Activated CD4-positive, alpha-beta T cell treated with anti-CD3 and anti-CD28 coated beads, Interleukin-2, amount 50 U/mL, for 1 hour (primary cell): Measurements from ENCODE around the gene VDAC1.
"Not testable (repeated sequence)": the region's sequence is repeated elsewhere in the genome, so short reads cannot be mapped to it uniquely, and the experiment has no call there.

Source experiments
- DNase-seq: peaks from one replicate; pipeline ENCODE4 v3.0.0-alpha.2; 2020

The VDAC1 gene

DNA sequence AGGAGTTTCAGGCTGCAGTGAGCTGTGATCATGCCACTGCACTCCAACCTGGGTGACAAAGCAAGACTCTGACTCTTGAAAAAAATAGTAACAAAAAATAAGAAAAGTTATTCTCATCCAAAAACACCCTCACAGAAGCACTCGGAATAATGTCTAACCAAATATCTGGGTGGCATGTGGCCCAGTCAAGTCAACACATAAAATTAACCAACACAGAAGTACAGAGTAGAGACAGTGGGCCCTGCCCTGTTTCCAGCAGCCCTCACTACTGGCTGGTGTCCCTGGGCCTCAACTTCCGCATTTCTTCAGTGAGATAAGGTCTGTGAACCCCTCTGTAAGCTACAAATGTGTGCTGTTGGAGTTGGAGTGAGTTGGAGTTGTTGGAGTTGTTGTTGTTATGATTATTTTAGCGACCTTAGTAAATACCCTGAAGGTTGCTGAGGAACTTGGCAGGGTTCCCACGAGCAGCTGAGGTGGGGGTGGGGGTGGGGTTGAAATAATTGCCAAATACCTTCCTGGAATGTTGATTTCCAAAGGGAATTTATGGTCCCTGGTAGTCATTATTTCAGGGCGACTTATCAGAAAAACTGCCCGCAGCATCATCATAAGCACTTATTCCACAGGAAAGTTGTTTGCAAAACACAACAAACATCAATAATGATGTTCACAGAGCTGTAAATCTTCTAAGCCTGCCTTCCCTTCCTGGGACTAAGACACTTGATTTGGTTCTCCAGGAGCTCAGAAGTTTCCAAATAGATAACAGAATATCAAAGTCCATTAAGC is 66.5 kb downstream of the VDAC1 start:
- no peak for DNase-seq

DNA sequence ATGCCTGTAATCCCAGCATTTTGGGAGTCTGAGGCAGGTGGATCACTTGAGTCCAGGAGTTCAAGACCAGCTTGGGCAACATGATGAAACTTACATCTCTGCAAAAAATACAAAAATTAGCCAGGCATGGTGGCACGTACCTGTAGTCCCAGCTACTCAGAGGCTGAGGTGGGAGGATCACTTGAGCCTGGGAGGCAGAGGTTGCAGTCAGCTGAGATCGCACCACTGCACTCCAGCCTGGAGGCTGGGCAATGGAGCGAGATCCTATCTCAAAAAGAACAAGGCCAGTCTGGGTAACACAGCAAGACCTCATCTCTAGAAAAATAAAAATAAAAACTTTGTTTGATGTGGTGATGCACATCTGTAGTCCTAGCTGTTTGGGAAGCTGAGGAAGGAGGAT is 67.1 kb downstream of the VDAC1 start:
- DNase-seq, result not testable (repeated sequence)

DNA sequence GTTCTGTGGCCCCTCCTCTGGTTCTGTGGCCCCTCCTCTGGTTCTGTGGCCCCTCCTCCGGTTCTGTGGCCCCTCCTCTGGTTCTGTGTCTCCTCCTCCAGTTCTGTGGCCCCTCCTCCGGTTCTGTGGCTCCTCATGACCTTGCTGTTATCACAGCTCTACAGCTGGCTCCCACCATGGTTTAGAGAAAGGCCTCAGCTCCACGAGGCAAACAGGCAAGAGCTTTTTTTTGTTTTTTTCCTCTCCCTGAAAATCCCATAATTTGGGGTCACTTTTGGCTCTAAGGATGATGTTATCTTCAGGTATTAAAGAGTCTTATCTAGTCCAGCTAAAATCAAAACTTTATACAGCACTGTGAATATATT is 68.1 kb downstream of the VDAC1 start:
- DNase-seq, result no peak

DNA sequence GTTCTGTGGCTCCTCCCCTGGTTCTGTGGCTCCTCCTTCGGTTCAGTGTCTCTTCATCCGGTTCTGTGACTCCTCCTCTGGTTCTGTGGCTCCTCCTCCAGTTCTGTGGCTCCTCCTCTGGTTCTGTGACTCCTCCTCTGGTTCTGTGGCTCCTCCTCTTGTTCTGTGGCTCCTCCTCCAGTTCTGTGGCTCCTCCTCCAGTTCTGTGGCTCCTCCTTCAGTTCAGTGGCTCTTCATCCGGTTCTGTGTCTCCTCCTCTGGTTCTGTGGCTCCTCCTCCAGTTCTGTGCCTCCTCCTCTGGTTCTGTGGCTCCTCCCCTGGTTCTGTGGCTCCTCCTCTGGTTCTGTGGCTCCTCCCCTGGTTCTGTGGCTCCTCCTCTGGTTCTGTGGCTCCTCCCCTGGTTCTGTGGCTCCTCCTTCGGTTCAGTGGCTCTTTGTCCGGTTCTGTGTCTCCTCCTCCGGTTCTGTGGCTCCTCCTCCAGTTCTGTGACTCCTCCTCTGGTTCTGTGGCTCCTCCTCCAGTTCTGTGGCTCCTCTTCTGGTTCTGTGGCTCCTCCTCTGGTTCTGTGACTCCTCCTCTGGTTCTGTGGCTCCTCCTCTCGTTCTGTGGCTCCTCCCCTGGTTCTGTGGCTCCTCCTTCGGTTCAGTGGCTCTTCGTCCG is 68.7 kb downstream of the VDAC1 start:
- DNase-seq, result not testable (repeated sequence)

DNA sequence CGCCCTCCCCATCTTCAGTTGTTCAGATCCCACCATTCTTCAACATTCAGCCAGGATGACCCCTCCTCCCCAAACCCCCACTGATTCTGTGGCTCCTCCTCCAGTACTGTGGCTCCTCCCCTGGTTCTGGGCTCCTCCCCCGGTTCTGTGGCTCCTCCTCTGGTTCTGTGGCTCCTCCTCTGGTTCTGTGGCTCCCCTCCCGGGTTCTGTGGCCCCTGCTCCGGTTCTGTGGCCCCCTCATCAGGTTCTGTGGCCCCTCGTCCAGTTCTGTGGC is 69.2 kb downstream of the VDAC1 start:
- no peak for DNase-seq

DNA sequence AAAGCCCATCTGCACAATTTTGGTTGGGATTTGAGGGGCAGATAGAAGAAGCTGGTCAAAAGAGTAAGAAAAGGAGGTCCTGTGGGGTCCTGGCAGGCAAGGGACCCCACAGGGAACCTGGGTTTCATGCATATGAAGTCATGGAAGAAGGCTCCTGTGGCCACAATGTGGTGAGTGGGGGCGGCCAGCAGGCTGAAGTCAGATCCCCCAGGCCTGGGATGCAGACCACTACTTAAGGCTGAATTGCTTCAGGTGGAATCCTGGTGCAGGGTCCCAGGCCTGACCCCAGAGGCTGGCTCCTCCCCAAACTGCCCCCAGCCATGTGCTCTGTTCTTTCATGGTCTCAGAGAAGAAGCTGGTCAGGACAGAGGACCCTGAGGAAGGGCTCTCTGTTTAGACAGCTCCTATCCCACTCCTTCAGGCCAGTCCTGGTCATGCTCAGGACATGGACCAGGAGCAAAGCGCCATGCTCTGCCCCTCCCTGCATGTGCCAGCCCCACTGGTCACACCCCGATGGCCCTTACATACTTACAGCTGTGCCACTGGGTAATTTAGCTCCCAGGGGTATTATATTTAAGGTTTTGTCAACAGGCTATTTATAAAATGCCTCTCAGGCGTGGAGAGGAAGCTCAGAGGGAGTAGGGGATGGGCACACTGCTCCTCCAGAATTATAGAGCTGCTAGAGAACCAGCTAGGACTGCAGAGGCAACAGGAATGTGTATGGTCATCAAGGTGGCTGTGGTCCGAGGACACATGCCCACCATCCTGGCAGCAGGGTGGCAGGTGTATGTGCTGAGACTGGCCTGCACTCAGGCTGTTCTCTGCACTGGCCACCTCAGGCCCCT is 69.7 kb downstream of the VDAC1 start:
- no peak for DNase-seq

DNA sequence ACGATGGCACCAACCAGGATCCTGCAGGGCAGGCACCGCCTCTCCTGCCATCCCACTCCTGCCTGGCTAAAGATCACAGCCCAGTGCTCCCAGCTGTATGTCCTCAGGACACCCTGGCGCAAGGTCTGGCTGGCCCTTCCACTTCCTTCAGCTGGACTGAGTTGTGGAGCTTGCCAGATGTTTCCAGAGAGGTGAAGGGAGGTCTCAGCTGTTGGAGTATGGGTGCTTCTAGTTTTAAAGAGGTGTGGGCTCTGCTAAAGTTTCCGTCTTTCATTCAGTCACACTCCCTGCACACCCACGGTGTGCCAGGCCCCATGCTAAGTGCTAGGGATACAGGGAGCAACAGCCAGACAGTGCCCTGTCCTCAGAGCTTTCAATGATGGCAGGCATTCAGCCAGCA is 70.5 kb downstream of the VDAC1 start:
- no peak for DNase-seq

DNA sequence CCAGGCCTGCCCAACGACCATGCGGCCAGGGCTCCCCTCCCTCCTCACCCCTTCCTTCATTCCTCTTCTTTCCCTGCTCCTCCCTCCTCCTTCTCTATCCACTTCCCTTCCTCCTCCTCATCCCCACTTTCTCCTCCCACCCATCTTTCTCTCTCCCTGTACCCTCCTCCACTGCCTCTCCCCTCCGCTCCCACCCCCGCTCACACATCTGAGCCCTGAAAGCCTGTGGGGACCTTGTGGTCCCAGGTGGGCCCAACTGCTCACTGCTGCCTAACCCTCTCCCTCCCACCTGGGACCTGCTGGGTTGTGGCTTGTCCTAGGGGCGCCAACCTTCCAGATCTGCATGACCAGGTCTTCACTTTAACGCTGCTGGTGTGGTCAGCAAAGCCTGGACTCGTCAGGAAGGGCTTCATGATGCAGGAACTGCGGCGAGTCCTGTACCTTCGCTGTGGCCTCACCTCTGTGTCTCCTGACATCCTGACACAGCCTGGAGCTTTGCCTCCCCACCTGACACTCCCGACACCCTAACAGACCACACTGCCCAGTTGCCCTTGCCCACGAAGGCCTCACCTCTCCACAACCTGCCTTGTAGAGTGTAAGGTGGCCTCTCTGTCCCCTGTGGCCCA is 71.0 kb downstream of the VDAC1 start:
- DNase-seq, result no peak

DNA sequence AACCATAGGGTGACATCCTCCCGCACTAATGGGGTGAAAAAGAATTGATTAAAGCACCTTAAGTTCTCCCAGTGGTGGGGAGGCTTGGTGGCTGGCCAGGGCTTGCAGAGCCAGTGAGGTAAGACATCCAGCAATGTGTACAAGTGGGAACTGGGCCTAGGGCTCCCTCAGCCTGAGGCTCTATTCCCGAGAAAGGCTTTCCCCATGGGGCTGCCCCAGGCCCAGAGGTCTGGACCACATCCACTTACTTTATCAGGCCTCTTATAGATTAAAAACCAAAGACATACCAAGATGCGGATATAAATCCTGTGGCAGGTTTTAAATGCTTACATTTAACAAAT is 71.6 kb downstream of the VDAC1 start:
- no peak for DNase-seq

DNA sequence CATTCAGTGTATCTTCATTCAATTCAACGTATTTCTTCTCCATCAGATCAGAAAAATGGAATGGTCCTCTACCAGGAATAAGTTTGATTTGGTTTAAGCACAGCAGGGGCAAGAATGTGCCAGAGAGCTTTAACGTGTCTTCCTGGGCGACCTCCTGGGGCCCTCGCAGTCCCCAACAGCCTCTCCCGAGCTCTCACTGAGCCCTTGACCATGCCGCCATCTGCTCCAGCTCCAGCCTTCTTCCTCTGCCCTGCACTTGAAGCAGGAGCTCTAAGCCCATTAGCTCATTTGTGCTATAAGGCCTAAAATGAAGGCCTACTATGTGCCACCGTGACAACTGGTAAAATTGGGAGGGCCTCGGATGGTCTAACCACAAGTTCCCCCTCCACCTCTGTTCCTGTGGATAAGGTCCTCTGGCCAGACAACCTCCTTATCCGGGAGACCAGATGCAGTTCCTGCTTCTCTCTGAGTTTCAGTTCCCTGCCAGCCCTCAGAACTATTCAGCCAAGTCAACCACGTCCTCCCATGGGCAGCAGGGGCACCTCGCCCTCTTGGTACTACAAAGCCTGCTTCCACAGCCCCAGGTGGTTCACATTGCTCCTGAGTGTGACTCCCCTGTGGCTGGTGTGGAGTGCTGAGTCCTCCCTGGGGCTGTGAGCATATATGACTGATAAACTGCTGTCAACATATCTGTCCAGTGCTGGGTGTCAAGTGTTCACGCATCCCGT is 72.2 kb downstream of the VDAC1 start:
- DNase-seq, result no peak

DNA sequence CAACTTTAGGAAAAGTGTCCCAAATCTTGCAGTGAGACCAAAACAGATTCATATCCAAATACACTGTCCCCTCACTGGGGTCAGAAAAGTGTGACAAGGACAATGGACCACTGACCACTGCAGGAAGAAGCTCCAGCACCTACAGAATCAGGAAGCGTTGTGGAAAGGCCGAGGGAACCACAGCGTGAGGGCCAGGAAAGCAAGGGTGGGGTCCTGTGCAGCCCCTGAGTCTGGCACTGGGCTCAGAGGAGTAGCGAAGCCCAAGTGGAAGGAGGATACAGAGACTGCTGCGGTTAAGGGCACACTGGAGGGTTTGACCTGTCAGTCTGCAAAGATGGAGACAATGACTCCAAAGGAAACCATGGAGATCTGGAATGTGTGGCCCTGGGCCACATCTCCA is 73.2 kb downstream of the VDAC1 start:
- no peak for DNase-seq

DNA sequence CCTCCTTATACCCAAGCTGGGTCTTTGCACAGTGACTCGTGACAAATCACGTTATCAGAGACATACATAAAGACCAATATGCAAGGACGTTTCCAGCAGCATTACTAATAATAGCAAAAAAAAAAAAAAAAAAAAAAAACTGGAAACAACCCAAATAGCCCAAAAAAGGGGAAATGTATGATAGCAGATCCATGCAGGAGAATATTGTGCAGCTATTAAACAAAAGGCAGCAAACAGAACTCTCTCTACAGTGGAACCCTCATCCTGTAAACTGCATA is 74.0 kb downstream of the VDAC1 start:
- DNase-seq, result no peak

DNA sequence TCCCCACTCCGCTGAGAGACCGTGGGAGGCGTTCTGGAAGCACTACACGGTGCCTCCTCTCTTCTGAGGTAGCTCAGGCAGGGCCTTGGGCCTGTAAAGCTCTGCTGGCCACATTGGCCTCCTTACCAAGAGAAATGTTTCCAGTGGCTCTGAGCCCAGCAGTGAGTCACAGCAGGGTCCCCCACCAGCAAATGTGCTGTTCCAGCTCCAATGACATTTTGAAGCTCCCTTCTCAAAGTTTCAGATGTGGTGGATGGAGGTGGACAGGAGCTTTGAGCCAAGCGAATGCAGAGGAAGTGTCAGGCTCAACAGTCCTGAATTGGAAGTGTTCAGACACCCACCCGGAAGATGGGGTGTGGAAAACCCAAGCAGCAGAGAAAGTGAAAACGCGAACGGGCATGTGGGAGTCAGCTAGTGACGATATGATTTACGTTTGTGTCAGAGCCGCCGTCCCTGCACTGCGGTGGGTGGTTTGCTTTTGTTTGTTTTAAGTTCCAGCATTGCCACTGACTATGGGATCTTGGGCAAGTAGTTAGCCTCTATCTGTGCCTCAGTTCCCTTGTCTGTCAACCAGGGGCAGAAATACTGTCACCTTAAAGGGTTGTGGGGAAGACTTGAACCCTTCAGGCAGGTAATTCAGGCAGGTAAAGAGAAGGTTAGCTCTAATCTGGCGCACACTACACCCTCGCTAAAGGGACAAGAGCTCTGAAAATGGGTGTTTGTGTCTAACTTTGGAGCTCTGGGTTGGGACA is 74.5 kb downstream of the VDAC1 start:
- peak; percentile 46 for DNase-seq

DNA sequence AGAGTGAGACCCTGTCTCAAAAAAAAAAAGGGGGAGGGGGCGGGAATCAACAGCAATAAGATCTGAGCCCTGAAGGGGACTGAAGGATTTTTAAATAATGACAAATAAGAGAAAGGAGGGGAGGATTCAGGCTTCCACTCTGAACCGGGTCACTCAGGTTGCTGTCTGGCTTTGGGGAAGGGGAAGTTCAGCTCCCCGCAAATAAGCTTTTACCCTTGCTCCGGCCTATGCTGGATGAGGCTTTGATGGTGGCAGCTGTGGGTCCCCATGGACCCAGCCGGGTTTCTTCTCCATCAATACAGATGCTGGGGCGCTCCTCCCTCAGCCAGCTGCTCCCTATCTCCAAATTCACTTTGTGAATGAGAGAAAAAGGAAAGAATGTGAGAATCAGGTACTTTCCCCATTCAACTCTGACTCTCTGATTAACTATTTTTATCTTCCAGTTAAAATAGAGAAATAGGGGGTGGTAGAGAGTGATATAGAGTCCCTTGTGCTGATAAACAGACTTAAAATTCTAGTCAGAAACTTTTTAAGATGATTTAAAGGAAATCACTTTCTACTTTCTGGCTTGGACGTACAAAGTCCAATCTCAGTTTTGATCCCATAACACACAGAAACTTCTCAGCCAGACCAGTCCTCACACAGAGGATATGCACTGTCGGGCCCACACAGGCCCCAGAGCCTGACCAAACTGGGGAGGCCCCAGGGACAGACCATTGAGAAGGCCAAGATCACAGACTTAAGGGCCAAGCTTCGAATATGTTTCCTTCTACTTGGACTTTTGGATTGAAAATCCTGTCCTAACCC is 76.0 kb downstream of the VDAC1 start:
- DNase-seq, result no peak

DNA sequence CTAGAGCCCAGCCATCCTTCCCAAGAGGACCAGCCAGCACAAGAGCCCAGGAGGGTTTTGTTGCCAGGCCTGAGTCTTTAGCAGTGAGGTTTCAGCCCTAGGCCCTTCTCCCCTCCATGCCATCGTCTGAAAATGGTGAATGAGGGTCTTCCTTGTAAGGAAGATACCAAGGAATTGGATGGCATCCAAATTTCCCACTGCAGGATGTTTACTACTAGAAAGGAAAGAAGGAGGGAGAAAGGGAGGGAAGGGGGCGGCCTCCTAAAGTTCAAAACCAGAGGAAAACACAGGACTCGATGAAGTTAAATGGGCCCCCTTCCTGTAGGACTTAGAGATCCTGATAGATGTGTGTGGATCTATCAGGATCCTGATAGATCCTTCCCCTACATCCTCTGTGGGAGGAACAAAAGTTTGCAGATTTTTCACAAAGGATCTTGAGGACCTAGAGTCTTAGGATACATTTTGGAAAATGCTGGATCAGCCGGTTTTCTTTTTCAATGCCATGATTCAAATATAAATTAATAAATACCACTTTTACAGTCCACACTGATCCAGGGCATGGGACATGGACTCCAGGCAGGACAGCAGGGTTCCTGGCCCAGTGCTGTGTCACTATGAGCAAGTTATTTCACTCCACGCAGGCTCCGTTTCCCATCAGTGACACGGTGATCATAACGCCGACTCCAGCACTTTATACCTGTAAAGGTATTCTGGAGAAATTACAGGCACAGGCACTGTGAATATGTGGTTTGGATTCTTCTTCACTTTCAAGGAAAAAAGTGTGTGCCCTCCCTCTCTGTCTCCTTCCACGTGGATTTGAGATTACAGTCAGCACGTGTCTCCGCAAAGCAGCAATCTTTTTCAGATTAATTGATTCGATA is 77.2 kb downstream of the VDAC1 start:
- DNase-seq, result no peak

DNA sequence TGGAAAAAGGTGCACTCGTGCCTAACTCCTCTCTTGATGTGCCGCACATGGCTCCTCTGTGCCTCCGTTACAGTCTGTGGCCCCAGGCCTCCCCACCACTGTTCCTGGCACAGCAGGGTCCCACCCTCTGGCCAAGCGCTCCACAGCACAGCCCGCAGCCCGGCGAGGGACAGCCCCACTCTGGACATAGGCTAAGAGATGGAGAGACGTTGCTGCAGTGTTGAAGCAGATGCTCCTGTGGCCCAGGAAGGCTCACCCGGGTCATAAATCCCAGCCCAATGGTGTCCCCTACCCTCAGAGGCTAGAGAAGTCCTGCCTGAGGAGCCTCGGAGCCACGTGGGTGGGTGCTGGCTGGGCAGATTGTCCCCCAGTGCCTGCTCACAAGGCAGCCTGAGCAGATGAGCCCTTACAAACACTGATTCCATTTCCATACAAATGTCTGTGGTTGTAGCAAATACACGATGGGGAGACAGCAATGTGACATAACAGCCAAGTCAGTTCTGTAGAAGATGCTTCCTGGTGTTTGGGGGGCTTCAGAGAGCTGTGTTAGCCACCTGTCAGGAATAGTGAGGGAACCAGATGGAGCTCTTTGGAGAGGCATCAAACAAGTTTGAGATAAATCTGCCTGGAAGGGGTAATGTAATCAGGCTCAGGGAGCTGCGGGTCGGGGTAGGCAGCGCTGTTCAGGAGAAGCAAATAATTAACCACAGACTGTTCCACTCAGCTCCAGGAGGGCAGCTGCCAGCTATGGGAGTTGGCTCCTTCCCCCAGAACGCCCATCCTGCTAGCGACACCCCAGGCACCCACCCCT is 78.1 kb downstream of the VDAC1 start:
- no peak for DNase-seq

DNA sequence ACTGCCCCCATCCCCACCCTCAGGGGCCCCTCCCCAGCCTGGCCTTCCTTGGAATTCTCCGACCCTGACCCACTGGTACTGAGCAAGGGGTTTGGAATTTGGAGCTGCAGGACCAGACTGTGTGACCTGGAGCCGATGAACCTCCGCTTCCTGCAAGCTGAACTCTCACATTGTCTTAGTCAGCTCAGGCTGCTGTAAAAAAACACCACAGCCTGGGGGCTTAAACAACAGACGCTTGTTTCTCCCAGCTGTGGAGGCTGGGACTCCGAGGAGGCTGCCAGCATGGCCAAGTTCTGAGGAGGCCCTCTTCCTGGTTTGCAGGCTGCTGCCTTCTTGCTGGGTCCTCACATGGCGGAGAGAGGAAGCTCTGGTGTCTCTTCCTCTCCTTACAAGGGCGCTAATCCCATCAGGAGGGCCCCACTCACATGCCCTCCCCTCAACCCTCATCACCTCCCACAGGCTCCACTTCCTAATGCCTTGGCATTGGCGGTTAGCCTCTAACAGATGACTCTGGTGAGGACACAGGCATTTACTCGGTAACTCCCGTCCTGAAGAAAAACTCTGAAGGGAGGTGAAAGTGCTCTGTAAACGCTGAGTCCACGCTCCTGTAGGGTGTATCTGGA is 78.8 kb downstream of the VDAC1 start:
- no peak for DNase-seq

DNA sequence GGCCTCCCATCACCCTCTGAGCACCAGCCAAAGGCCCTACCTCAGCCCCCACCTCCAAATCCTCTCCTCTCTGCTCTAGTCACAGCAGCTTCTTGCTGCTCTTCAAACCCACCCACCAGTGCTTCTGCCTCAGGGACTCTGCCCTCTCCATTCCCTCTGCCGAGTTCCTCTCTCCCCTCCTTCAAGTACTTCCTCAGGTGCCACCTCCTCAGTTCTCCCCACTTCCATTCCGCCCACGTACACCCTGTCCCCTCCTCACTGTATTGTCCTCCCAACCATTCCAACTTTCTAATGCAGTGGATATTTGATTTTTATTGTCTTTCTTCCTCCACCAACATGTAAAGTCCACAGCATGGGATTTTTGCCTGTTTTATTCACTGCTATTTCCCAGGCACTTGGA is 79.5 kb downstream of the VDAC1 start:
- no peak for DNase-seq

DNA sequence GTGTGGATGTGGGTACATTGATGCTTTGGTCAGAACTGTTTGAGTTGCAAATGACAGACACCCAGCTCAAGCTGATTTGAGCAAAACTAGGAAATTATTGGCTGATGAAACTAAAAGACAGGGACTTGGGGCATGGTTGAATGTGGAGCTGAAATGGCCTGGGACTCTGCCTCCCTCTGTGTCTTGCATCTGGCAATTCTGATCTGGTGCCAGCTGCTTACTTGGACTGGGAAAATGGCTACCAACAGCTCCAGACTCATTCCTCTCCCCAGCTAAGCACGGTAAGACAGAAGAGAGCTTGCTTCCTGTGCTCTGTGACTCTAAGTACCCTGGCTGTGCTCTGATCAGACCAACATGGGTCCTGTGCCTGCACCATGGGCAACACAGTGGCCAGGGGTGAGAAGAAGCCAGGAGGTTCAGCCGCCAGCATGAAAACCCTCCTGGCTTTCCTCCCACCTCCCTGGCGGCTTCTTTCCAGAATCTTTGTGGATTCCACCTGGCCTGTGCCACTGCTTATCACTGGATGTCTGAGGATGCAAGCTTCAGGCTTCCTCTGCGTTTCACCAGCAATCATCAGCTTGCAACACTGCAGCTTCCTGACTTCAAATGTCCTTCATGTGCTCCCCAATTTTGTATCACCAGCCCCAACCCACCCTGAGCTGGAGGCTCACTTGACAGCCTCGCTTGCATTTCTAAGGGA is 80.4 kb downstream of the VDAC1 start:
- no peak for DNase-seq
